SK-N-SH (cell line): ENCODE results near the gene CASZ1. TPM values are rescaled to one million over a fixed set of nuclear protein-coding genes. Genes with fewer than 3 reads are reported as not detected.
A peak's percentile ranks its signal among the peaks of the same experiment; 100 is the strongest.

Source experiments
- CTCF ChIA-PET: fragments of 300-600, 350-600 bp; formaldehyde crosslinking; extraction: SDS; loops from one replicate; lab custom pipeline; 2021; lab: Yijun Ruan, JAX
- POLR2A ChIA-PET: fragments of 350-600 bp; sonication (Branson Sonifier 250); formaldehyde crosslinking; extraction: SDS; loops from one replicate; lab custom pipeline; 2020; ENCODE audit warnings: antibody characterized with exemption, inconsistent platforms; lab: Yijun Ruan, JAX
- DNase-seq: peaks from one replicate; pipeline ENCODE4 v3.0.0; 2012
- H2AFZ ChIP-seq: fragments of 200-600 bp; sonication (generic); 2 replicates; pipeline ENCODE4 v1.8.1; 2016; ENCODE audit warnings: antibody characterized with exemption, mild to moderate bottlenecking, low read depth
- H3F3A ChIP-seq: fragments of 200-600 bp; sonication (generic); replicated peaks from 2 replicates; pipeline ENCODE3; 2016; ENCODE audit warnings: antibody characterized with exemption, mild to moderate bottlenecking; ENCODE audit not compliant: insufficient read depth
- H3K27ac ChIP-seq, 2 experiments: fragments of 200-500 bp in 1 of 2; fragments of 200-600 bp in 1 of 2; sonication (Bioruptor generic) in 1 of 2; sonication (generic), shearing (Covaris generic) in 1 of 2; 2 replicates each; pipeline versions ENCODE4 v1.5.1 to v1.6.1; 2014 to 2016; ENCODE audit warnings: low read depth in 2 of 2, inconsistent platforms in 1 of 2, low read length in 1 of 2, mild to moderate bottlenecking in 1 of 2, mixed read lengths in 1 of 2
- H3K27me3 ChIP-seq: fragments of 200-600 bp; sonication (generic), shearing (Covaris generic); 2 replicates; pipeline ENCODE4 v1.6.1; 2016; ENCODE audit warnings: mixed run types; ENCODE audit not compliant: insufficient read depth
- H3K36me3 ChIP-seq, 2 experiments: fragments of 200-500 bp in 1 of 2; fragments of 200-600 bp in 1 of 2; sonication (Bioruptor generic) in 1 of 2; sonication (generic) in 1 of 2; replicated peaks in 1 of 2; 2 replicates each; pipeline versions ENCODE3 to v1.5.1; 2014 to 2016; ENCODE audit warnings: low read length in 1 of 2, mild to moderate bottlenecking in 1 of 2; ENCODE audit not compliant: insufficient read depth in 2 of 2, control insufficient read depth in 1 of 2
- H3K4me1 ChIP-seq, 2 experiments: fragments of 200-500 bp in 1 of 2; fragments of 200-600 bp in 1 of 2; sonication (Bioruptor generic) in 1 of 2; sonication (generic), shearing (Covaris generic) in 1 of 2; 2 replicates each; pipeline versions ENCODE4 v1.5.1 to v1.6.1; 2014 to 2016; ENCODE audit warnings: low read depth in 1 of 2, low read length in 1 of 2, mixed run types in 1 of 2; ENCODE audit not compliant: insufficient read depth in 2 of 2, control insufficient read depth in 1 of 2
- H3K4me2 ChIP-seq: fragments of 200-600 bp; sonication (generic), shearing (Covaris generic); 2 replicates; pipeline ENCODE4 v1.6.1; 2017; ENCODE audit warnings: mixed run types
- H3K4me3 ChIP-seq, 2 experiments: fragments of 200-500 bp in 1 of 2; fragments of 200-600 bp in 1 of 2; sonication (Bioruptor generic) in 1 of 2; sonication (generic), shearing (Covaris generic) in 1 of 2; 2 replicates each; pipeline versions ENCODE4 v1.5.1 to v1.8.1; 2014 to 2016; ENCODE audit warnings: low read depth in 2 of 2, inconsistent platforms in 1 of 2, low read length in 1 of 2, mild to moderate bottlenecking in 1 of 2, mixed read lengths in 1 of 2, moderate library complexity in 1 of 2
- H3K79me2 ChIP-seq: fragments of 200-600 bp; sonication (generic); 2 replicates; pipeline ENCODE4 v1.8.1; 2017; ENCODE audit warnings: mild to moderate bottlenecking; ENCODE audit not compliant: insufficient read depth
- H3K9ac ChIP-seq: fragments of 200-600 bp; sonication (generic); 2 replicates; pipeline ENCODE4 v1.6.1; 2017; ENCODE audit warnings: mixed run types
- H3K9me2 ChIP-seq: fragments of 200-600 bp; sonication (generic); 2 replicates; pipeline ENCODE4 v1.6.1; 2017; ENCODE audit warnings: mixed run types
- H3K9me3 ChIP-seq: fragments of 200-600 bp; sonication (generic); 2 replicates; pipeline ENCODE4 v1.6.1; 2017; ENCODE audit warnings: mixed run types, mild to moderate bottlenecking, moderate library complexity
- H4K20me1 ChIP-seq: fragments of 200-600 bp; sonication (generic); 2 replicates; pipeline ENCODE4 v1.6.1; 2017; ENCODE audit warnings: mild to moderate bottlenecking, mixed run types; ENCODE audit not compliant: insufficient read depth
- FOSL2 ChIP-seq: IDR thresholded peaks from 2 replicates; pipeline ENCODE4 v1.4.0; 2012; ENCODE audit warnings: low read depth, mild to moderate bottlenecking, moderate library complexity, borderline replicate concordance
- FOXJ3 ChIP-seq: sonication (generic); formaldehyde crosslinking; IDR thresholded peaks from 2 replicates; pipeline ENCODE4 v1.5.1; 2020; ENCODE audit warnings: mild to moderate bottlenecking, missing genetic modification reagents
- JUND ChIP-seq: IDR thresholded peaks from 2 replicates; pipeline ENCODE4 v1.4.0; 2012
- POLR2AphosphoS5 ChIP-seq: IDR thresholded peaks from 2 replicates; pipeline ENCODE4 v1.6.1; 2012; ENCODE audit warnings: low read depth, low read length
- RAD21 ChIP-seq: IDR thresholded peaks from 2 replicates; pipeline ENCODE4 v1.6.1; 2012; ENCODE audit warnings: mild to moderate bottlenecking, low read length
- RCOR1 ChIP-seq: fragments of 150-350 bp; IDR thresholded peaks from 2 replicates; pipeline ENCODE4 v1.6.1; 2017; ENCODE audit warnings: antibody characterized with exemption, low read length
- RXRA ChIP-seq: IDR thresholded peaks from 2 replicates; pipeline ENCODE4 v1.4.0; 2012; ENCODE audit warnings: low read depth, mild to moderate bottlenecking, borderline replicate concordance
- TAF1 ChIP-seq: IDR thresholded peaks from 2 replicates; pipeline ENCODE4 v1.6.1; 2012; ENCODE audit warnings: low read depth, mild to moderate bottlenecking, low read length, moderate library complexity, borderline replicate concordance
- TCF12 ChIP-seq: IDR thresholded peaks from 2 replicates; pipeline ENCODE4 v1.4.0; 2012
- WGBS: methylation state at CpG from one replicate; pipeline ENCODE4 v1.1.6; 2017; ENCODE audit warnings: low lambda C conversion rate; 5-methylcytosine and 5-hydroxymethylcytosine counted together
- polyA plus RNA-seq, 3 experiments: library from polyadenylated mRNA; depleted of rRNA; stranded (reverse); fragments of >200 nt; gene quantifications; 2 replicates each; pipeline ENCODE4 v1.2.3, GENCODE V29; 2012
- TF ChIP-seq, protein P1 (sequence below): fragments of 200-600 bp; sonication (generic); IDR thresholded peaks from 2 replicates; pipeline ENCODE4 v1.6.1; 2017; ENCODE audit warnings: antibody characterized with exemption, mild to moderate bottlenecking, moderate library complexity

Gene CASZ1
- polyA plus RNA-seq, 1 of the 3 experiments (the other 2 are of a cell fraction), result 0.51 TPM

DNA sequence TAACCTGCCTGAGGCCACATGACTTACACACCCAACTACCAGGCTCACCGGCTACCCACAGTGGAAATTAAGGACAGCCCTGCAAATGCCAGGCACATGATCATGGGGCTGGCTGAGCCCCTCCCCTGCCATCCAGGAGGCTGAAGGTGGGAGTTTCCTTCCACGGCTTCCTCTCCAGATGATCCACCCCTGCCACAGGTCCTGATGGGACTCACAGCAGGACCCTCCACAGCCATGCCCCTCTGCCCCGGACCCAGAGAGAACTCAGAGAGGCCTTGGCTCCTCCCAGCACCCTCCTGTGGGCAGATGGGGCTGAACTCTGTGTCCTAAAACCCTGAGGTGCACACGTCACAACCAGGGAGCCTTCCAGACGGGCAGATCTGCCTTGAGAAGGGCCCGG is 29.1 kb upstream of the CASZ1 start:
- no peaks in the 10 kb centered on the region for H3K27me3 ChIP-seq
- no peaks in the 10 kb centered on the region for H3K9me3 ChIP-seq
- DNase-seq, result no peak
- TF ChIP-seq RCOR1 (no peak), RAD21 (no peak), TCF12 (no peak), POLR2AphosphoS5 (no peak), RXRA (no peak), FOXJ3 (CRISPR knock-in tag) (no peak), TAF1 (no peak)
- TF ChIP-seq, protein P1, sequence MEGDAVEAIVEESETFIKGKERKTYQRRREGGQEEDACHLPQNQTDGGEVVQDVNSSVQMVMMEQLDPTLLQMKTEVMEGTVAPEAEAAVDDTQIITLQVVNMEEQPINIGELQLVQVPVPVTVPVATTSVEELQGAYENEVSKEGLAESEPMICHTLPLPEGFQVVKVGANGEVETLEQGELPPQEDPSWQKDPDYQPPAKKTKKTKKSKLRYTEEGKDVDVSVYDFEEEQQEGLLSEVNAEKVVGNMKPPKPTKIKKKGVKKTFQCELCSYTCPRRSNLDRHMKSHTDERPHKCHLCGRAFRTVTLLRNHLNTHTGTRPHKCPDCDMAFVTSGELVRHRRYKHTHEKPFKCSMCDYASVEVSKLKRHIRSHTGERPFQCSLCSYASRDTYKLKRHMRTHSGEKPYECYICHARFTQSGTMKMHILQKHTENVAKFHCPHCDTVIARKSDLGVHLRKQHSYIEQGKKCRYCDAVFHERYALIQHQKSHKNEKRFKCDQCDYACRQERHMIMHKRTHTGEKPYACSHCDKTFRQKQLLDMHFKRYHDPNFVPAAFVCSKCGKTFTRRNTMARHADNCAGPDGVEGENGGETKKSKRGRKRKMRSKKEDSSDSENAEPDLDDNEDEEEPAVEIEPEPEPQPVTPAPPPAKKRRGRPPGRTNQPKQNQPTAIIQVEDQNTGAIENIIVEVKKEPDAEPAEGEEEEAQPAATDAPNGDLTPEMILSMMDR, result no peak
- no peak overlapping the region for H3K27ac ChIP-seq
- H3K4me2 ChIP-seq, result no peak overlapping the region
- POLR2A ChIA-PET, result no interaction called here
- H3K9ac ChIP-seq, result no peak overlapping the region
- no peaks in the 10 kb centered on the region for H3F3A ChIP-seq
- CTCF ChIA-PET, result no interaction called here
- no peak overlapping the region for H2AFZ ChIP-seq
- WGBS, result 89% methylated on average over 3 of the region's 6 CpGs
- no peaks in the 10 kb centered on the region for H3K9me2 ChIP-seq
- H4K20me1 ChIP-seq, result no peaks in the 10 kb centered on the region
- H3K4me3 ChIP-seq, result no peak overlapping the region
- H3K36me3 ChIP-seq, result no peaks in the 10 kb centered on the region
- peaks cover 0 to 3% of the 10 kb centered on the region in 2 experiments; a peak in 1 of 4 replicates for H3K4me1 ChIP-seq
- H3K79me2 ChIP-seq, result no peaks in the 10 kb centered on the region

DNA sequence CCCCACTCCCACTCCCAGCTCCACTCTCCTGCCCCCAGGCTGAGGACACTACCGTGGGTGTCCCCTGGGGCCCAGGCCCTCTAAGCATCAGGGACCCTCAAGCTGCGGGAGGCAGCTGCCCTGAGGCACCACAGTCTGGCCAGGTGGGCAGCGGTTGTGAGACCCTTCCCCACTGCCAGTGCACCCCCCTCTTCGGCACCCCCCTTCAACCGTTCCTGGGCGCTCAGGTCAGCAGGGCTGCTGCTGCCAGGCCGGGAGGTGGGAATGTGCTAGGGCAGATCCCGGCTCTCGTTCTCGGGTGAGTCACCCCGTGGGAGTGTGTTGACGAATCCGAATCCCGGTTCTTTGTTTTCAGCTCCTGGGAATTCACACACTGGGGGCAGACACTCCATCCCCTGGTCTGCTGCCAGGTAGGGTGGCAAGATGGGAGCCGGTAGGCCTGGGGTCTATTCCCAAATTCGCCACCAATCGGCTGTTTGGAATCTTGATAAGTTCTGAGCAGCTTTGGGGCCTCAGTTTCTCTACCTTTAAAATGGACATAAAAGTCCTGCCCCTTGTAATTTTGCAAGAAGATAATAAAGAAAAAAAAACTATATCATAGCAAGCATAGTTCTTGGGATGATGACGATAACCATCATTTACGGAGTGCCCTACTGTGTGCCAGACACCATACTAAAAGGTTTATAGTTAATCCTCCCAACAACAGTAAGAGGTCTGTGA is 28.5 kb upstream of the CASZ1 start:
- H3K4me1 ChIP-seq, result peaks cover 0 to 3% of the 10 kb centered on the region in 2 experiments; a peak in 1 of 4 replicates
- no peak overlapping the region for H3K4me2 ChIP-seq
- ChIA-PET CTCF (interaction anchor here (0.6 kb wide), 1 partner anchor 35 kb away, joined by 3 read pairs; no protein-coding TSS in a partner anchor), POLR2A (no interaction called here)
- H3K27ac ChIP-seq, result no peak overlapping the region
- H3F3A ChIP-seq, result no peaks in the 10 kb centered on the region
- TF ChIP-seq TAF1 (no peak), JUND (0 out of 2 replicates have a peak, but pooled peaks have one; percentile 18), FOSL2 (peak; percentile 43; the same call in 1 of the 2 replicates)
- H3K79me2 ChIP-seq, result no peaks in the 10 kb centered on the region
- H3K9me2 ChIP-seq, result no peaks in the 10 kb centered on the region
- H3K36me3 ChIP-seq, result no peaks in the 10 kb centered on the region
- no peaks in the 10 kb centered on the region for H3K27me3 ChIP-seq
- no peaks in the 10 kb centered on the region for H4K20me1 ChIP-seq
- H2AFZ ChIP-seq, result peak overlapping the region; percentile 63; the same call in 1 of the 2 replicates
- no peaks in the 10 kb centered on the region for H3K9me3 ChIP-seq
- WGBS, result 57% methylated on average over 13 of the region's 19 CpGs
- no peak for DNase-seq
- no peak overlapping the region for H3K4me3 ChIP-seq
- H3K9ac ChIP-seq, result no peak overlapping the region
